Stimulated activated CD4-positive, alpha-beta T cell treated with anti-CD3 and anti-CD28 coated beads, Interleukin-2, amount 100 ng/mL, for 4 hours (primary cell): ENCODE results near the gene THBS2.
"Not testable (repeated sequence)": the region's sequence is repeated elsewhere in the genome, so short reads cannot be mapped to it uniquely, and the experiment has no call there.

Experiments
- DNase-seq: peaks from one replicate; pipeline ENCODE4 v3.0.0-alpha.2; 2020; ENCODE audit warnings: low read depth

The THBS2 gene

GRCh38 chr6:169271877-169272216 lies 18.2 kb upstream of the THBS2 start:
- no peak for DNase-seq

GRCh38 chr6:169271158-169271876 lies 17.7 kb upstream of the THBS2 start:
- no peak for DNase-seq

GRCh38 chr6:169270077-169270380 lies 16.4 kb upstream of the THBS2 start:
- not testable (repeated sequence) for DNase-seq

DNA sequence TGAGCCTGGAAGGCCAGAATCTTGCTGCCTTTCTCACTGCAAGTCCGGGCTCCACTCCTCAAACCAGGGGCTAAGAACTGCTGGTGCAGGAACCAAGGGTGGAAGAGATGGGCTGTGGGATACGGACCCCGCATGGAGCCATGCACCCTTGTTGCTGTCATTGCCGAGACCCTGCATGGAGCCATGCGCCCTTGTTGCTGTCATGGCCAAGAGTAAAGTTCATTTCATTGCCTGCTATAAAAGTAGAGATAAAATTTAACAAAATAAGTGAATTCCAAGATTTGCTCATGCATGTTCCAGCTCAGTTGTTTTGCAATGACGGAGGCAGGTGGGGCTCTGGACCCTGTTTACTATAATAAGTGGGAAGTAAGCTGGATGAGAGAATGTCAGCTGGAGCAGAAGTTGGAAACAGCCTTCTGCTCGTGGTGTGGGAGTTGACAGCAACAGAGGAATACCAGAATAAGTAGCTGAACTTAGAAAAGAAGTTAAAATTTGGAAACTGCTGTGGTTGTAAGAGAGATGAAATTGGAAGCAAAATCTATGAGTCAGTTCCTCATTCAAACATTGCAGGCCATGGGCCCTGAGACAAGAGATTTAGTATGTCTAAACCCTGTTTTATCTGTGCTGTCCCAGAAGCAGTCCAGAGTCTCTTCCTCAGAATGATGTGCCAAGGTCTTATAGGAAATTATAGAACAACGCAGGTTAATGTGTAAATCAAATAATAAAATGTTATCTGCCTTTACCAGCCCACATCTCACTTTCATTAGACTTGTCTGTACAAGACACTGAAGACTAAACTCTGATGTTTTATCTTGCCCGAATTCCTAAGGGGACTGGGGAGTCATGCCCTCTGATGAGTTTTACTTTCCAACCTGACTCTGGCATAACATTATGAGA lies 15.8 kb upstream of the THBS2 start:
- DNase-seq: no peak

DNA sequence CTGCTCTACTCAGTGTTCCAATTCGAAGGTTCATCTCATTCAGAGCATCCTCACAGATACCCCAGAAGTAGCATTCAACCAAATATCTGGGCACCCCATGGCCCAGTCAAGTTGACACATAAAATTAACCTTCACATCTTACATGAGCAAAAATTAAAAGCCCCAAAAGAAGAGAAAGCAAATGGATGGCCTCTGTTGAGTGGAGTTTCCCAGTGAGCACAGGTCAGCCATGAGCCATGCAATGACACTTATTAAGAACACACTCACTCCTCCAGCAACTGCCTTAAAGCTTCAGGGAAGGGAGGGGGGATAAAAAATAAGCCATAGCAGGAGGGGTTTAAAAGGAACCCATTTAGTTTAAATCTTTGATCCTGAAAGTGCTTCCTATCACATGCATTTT lies 14.6 kb upstream of the THBS2 start:
- DNase-seq: no peak

GRCh38 chr6:169266746-169267591 lies 13.3 kb upstream of the THBS2 start:
- DNase-seq: no peak

DNA sequence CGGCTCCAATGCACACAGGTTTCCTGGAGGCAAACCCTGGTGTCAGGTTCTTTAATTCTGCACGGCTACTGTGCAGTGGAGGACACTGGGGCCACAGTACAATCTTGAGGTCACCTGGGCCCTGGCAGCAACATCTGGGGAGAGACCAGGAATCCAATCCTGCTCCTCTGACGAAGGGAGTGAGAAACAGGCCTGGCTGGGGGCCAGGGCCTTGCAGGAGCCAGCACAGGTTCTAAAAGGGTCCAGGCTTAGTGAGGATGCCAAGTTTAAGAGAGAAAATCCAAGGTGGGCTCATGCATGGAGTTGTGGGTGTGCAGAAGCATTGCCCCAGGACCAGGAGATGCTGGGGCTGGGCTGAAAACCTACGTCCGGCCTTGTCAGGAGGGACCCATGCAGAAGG lies 12.6 kb upstream of the THBS2 start:
- DNase-seq: no peak

DNA sequence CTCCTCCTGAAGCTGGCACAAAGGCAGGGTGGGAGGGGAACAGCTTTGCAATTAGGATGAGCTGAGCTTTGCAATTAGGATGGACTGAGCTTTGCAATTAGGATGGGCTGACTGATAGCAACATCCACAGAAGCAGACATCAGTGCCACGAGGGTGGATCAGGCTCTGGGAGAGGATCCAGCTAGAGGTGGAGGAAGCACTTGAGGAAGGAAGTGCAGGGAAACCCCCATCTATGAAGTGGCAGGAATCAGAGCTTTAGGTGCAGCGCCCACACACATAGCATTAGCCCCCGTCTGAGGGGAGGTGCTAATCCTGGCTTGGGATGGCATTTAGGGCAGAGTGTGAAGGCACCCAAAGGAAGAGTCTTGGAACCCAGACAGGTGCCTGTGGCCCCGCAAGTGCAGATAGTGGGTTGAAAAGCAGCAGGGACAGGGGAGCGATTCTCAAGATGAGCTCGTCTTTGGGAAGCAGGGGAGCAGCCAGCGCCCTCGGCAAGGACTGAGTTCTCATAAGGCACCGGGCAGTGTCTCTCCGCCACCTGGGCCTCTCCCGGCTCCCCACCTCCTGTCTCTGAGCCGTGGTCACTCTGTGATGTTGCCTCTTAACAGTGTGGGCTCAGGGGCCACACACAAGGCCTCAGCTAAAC lies 12.0 kb upstream of the THBS2 start:
- DNase-seq: no peak

GRCh38 chr6:169263836-169264608 lies 10.4 kb upstream of the THBS2 start:
- no peak for DNase-seq

GRCh38 chr6:169263374-169263773 lies 9.7 kb upstream of the THBS2 start:
- DNase-seq: no peak

DNA sequence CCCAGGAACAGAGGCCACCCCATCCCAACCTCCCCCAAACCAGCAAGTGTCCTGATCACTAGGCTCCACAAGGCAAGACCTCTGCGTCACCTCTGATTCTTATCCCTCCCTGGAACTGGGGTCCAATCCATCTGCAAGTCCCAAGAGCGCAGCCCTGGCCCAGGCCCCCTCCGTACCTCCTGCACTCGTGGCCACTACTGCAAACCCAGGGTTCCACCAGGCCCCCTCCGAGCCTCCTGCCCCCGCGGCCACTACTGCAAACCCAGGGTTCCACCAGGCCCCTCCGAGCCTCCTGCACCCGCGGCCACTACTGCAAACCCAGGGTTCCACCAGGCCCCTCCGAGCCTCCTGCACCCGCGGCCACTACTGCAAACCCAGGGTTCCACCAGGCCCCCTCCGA lies 9.0 kb upstream of the THBS2 start:
- DNase-seq: not testable (repeated sequence)

GRCh38 chr6:169256518-169256917 lies 2.9 kb upstream of the THBS2 start:
- DNase-seq: no peak

- DNase-seq: no peak
Observed at GRCh38 chr6:169256061-169256460, 2.4 kb upstream of the THBS2 start.

GRCh38 chr6:169255643-169256042 lies 2.0 kb upstream of the THBS2 start:
- no peak for DNase-seq

- DNase-seq: no peak
Observed at GRCh38 chr6:169254456-169255316, 1.0 kb upstream of the THBS2 start.

DNA sequence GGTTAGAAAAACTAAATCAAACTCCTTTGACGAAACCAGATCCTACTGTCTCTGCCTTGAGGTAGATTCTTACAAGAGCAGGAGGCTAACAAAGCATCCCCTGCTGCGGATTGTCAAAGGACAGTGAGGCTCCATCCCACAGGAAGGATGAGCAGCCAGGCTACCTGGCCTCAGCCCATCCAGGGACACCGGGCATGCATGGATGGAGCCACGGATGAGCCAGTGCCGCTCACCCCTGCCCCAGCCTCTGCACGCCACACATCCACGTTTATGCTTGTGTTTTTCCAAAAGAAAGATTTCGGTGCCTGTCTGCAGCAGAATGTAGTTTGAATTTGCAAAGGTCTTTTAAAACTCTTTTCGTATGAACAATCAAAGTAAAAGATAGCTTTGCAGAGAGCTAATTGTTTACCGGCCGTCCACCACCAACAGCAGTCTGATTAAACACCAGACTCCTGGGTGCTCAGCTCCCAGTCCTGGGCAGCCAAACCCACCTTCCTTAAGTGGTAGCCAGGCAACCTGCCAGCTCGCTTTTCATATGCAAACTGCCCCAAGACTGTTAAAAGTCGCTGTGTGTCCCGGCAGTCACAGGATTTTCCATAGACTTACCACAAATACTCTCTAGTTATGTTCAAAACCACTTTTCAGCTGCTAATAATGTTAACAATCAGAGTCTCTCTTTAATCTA lies 999 bp downstream of the THBS2 start:
- no peak for DNase-seq

- no peak for DNase-seq
Observed at GRCh38 chr6:169251822-169252504, 1.7 kb downstream of the THBS2 start.

- DNase-seq: no peak
Observed at GRCh38 chr6:169251371-169251802, 2.3 kb downstream of the THBS2 start.

- DNase-seq: no peak
Observed at GRCh38 chr6:169250660-169251059, 3.0 kb downstream of the THBS2 start.
